ENCODE results near the gene ADSS2. TPM values are rescaled to one million over a fixed set of nuclear protein-coding genes. Genes with fewer than 3 reads are reported as not detected.
"Not testable (repeated sequence)": the region's sequence is repeated elsewhere in the genome, so short reads cannot be mapped to it uniquely, and the experiment has no call there.

Gene ADSS2
- polyA plus RNA-seq, 1 of the 3 experiments (the other 2 are of a cell fraction), result 30.7 TPM

GRCh38 chr1:244367399-244368114, 84.2 kb downstream of the ADSS2 start (continued):
- TF ChIP-seq ZBTB33 (IDR thresholded peaks at IDR 0.05; ENCODE audit: borderline replicate concordance, low read depth) (no peak), ELF1 (IDR thresholded peaks at IDR 0.05) (no peak)

- H3K9ac ChIP-seq, result no peak overlapping the region
- no peaks in the 10 kb centered on the region for H3K9me3 ChIP-seq
- H3K27ac ChIP-seq (ENCODE audit: low read depth in 2 of 2, low read length in 1 of 2), result no peak overlapping the region
- no peak overlapping the region for H3K4me3 ChIP-seq (ENCODE audit: low read depth in 2 of 2, low read length in 1 of 2)
- ChIA-PET CTCF (no interaction called here), POLR2A (no interaction called here)
- 90% methylated on average over 7 of the region's 7 CpGs for WGBS (ENCODE audit: low lambda C conversion rate)
- no peaks in the 10 kb centered on the region for H3K27me3 ChIP-seq (ENCODE audit: insufficient read depth)
- TF ChIP-seq RFX5 (IDR thresholded peaks at IDR 0.05; ENCODE audit: low read length) (no peak), FOXJ3 (CRISPR knock-in tag; IDR thresholded peaks at IDR 0.05) (no peak), CTCF (IDR thresholded peaks at IDR 0.05) (no peak), IRF3 (IDR thresholded peaks at IDR 0.05; ENCODE audit: low read depth, low read length) (no peak), EP300 (IDR thresholded peaks at IDR 0.05; ENCODE audit: borderline replicate concordance in 1 of 2, low read depth in 1 of 2, low read length in 1 of 2) (no peak), SMC3 (IDR thresholded peaks at IDR 0.05; ENCODE audit: low read depth, low read length) (no peak), MAX (IDR thresholded peaks at IDR 0.05; ENCODE audit: low read depth) (no peak), JUND (IDR thresholded peaks at IDR 0.05) (no peak), MXI1 (IDR thresholded peaks at IDR 0.05; ENCODE audit: low read depth, low read length) (no peak), GATA2 (CRISPR knock-in tag; IDR thresholded peaks at IDR 0.05) (no peak), POLR2AphosphoS5 (IDR thresholded peaks at IDR 0.05; ENCODE audit: low read depth, low read length) (no peak), NFIC (IDR thresholded peaks at IDR 0.05; ENCODE audit: borderline replicate concordance) (no peak), NRF1 (IDR thresholded peaks at IDR 0.05; ENCODE audit: low read depth, low read length) (no peak), FOSL2 (IDR thresholded peaks at IDR 0.05; ENCODE audit: borderline replicate concordance, low read depth) (no peak), EZH2phosphoT487 (IDR thresholded peaks at IDR 0.05; ENCODE audit: borderline replicate concordance, low read depth) (no peak)
- no peaks in the 10 kb centered on the region for H3K9me2 ChIP-seq
- DNase-seq, result no peak
- no peaks in the 10 kb centered on the region; a peak in 1 of 4 replicates for H3K4me1 ChIP-seq (ENCODE audit: control insufficient read depth in 1 of 2, insufficient read depth in 2 of 2, low read depth in 1 of 2, low read length in 1 of 2)
- H3F3A ChIP-seq (replicated peaks; ENCODE audit: insufficient read depth), result no peaks in the 10 kb centered on the region
- no peak overlapping the region for H2AFZ ChIP-seq (ENCODE audit: low read depth)
- H4K20me1 ChIP-seq (ENCODE audit: insufficient read depth), result no peaks in the 10 kb centered on the region
- no peak overlapping the region for H3K4me2 ChIP-seq
- H3K36me3 ChIP-seq (replicated peaks in 1 of 2; ENCODE audit: control insufficient read depth in 1 of 2, insufficient read depth in 2 of 2, low read length in 1 of 2), result no peaks in the 10 kb centered on the region
- H3K79me2 ChIP-seq (ENCODE audit: insufficient read depth), result no peaks in the 10 kb centered on the region
Observed at GRCh38 chr1:244365809-244366208, 85.9 kb downstream of the ADSS2 start.

GRCh38 chr1:244365262-244365661, 86.4 kb downstream of the ADSS2 start:
- H3K79me2 ChIP-seq (ENCODE audit: insufficient read depth); H3K4me3 ChIP-seq (ENCODE audit: low read depth in 2 of 2, low read length in 1 of 2); H3K27me3 ChIP-seq (ENCODE audit: insufficient read depth); H3K4me1 ChIP-seq (ENCODE audit: control insufficient read depth in 1 of 2, insufficient read depth in 2 of 2, low read depth in 1 of 2, low read length in 1 of 2); POLR2A ChIA-PET; H3K9me3 ChIP-seq; H3K9ac ChIP-seq; H3K36me3 ChIP-seq (replicated peaks in 1 of 2; ENCODE audit: control insufficient read depth in 1 of 2, insufficient read depth in 2 of 2, low read length in 1 of 2); DNase-seq; H2AFZ ChIP-seq (ENCODE audit: low read depth); H3K9me2 ChIP-seq; CTCF ChIA-PET; H3K4me2 ChIP-seq; H3K27ac ChIP-seq (ENCODE audit: low read depth in 2 of 2, low read length in 1 of 2); H3F3A ChIP-seq (replicated peaks; ENCODE audit: insufficient read depth); H4K20me1 ChIP-seq (ENCODE audit: insufficient read depth): not testable (repeated sequence)
- WGBS (ENCODE audit: low lambda C conversion rate), result 86% methylated on average over 6 of the region's 6 CpGs
